WTC11 (cell line): Measurements from ENCODE around the gene TNIP1. TPM values are rescaled to one million over a fixed set of nuclear protein-coding genes. Genes with fewer than 3 reads are reported as not detected.

Experiments
- ATAC-seq: fragments of 200-7000 bp; cut with Tn5 transposase; 2 replicates; pipeline ENCODE4 v1.10.0; 2021; ENCODE audit warnings: mild to moderate bottlenecking, moderate library complexity
- CTCF ChIA-PET: fragments of 300-600 bp; sonication (Branson Sonifier 250); formaldehyde crosslinking; loops from one replicate; lab custom pipeline; 2021; ENCODE audit warnings: antibody characterized with exemption; lab: Charles Lee
- POLR2A ChIA-PET: fragments of 350-600 bp; sonication (Branson Sonifier 250); formaldehyde crosslinking; loops from one replicate; lab custom pipeline; 2021; ENCODE audit warnings: antibody characterized with exemption; lab: Charles Lee
- DNase-seq: peaks from one replicate; pipeline ENCODE4 v3.0.0; 2021; ENCODE audit warnings: low spot score
- H3K27ac Mint-ChIP-seq: 2 replicates; pipeline ENCODE4 v1.8.0; 2021; ENCODE audit warnings: mixed read lengths
- H3K27me3 Mint-ChIP-seq: 2 replicates; pipeline ENCODE4 v1.8.0; 2021; ENCODE audit warnings: low read depth, mild to moderate bottlenecking, moderate library complexity, mixed read lengths
- H3K36me3 Mint-ChIP-seq: 2 replicates; pipeline ENCODE4 v1.8.0; 2021; ENCODE audit warnings: mixed read lengths
- H3K4me1 Mint-ChIP-seq: 2 replicates; pipeline ENCODE4 v1.8.0; 2022; ENCODE audit warnings: mixed read lengths
- H3K4me3 Mint-ChIP-seq: 2 replicates; pipeline ENCODE4 v1.8.0; 2021; ENCODE audit warnings: mild to moderate bottlenecking, moderate library complexity, mixed read lengths
- H3K9me3 Mint-ChIP-seq: 2 replicates; pipeline ENCODE4 v1.8.0; 2021; ENCODE audit warnings: mixed read lengths
- CTCF ChIP-seq: fragments of 200-600 bp; IDR thresholded peaks from 2 replicates; pipeline ENCODE4 v1.8.0; 2022; ENCODE audit warnings: antibody characterized with exemption
- FOXP4 ChIP-seq: sonication (generic); formaldehyde crosslinking; IDR thresholded peaks from 2 replicates; pipeline ENCODE4 v1.8.0; 2022; ENCODE audit warnings: mild to moderate bottlenecking, missing genetic modification reagents
- JUN ChIP-seq: sonication (generic); formaldehyde crosslinking; IDR thresholded peaks from 2 replicates; pipeline ENCODE4 v1.8.0; 2023; ENCODE audit warnings: mild to moderate bottlenecking, missing genetic modification reagents
- NR1H2 ChIP-seq: sonication (generic); formaldehyde crosslinking; IDR thresholded peaks from 2 replicates; pipeline ENCODE4 v1.9.0; 2021; ENCODE audit warnings: mild to moderate bottlenecking, moderate library complexity, missing genetic modification reagents
- RORB ChIP-seq: fragments of 250-450 bp; sonication (Bioruptor Pico); IDR thresholded peaks from 2 replicates; pipeline ENCODE4 v1.9.0; 2021; ENCODE audit warnings: mild to moderate bottlenecking
- SP1 ChIP-seq: sonication (generic); formaldehyde crosslinking; conservative IDR thresholded peaks from 2 replicates; pipeline ENCODE4 v1.8.1; 2022; ENCODE audit warnings: missing genetic modification reagents
- USF2 ChIP-seq: sonication (generic); formaldehyde crosslinking; IDR thresholded peaks from 2 replicates; pipeline ENCODE4 v1.8.1; 2023; ENCODE audit warnings: mild to moderate bottlenecking, missing genetic modification reagents, moderate library complexity
- ZNF121 ChIP-seq: sonication (generic); formaldehyde crosslinking; IDR thresholded peaks from 2 replicates; pipeline ENCODE4 v1.8.0; 2023; ENCODE audit warnings: missing genetic modification reagents
- ZNF138 ChIP-seq: sonication (generic); formaldehyde crosslinking; conservative IDR thresholded peaks from 2 replicates; pipeline ENCODE4 v1.8.1; 2022; ENCODE audit warnings: mild to moderate bottlenecking, moderate library complexity, missing genetic modification reagents
- ZNF532 ChIP-seq: fragments of 250-450 bp; sonication (Bioruptor Pico); IDR thresholded peaks from 2 replicates; pipeline ENCODE4 v1.9.0; 2021; ENCODE audit warnings: mild to moderate bottlenecking, borderline replicate concordance
- total RNA-seq: library from RNA; stranded (reverse); gene quantifications from 3 replicates; pipeline ENCODE4 v1.2.3, GENCODE V29; 2021
- TF ChIP-seq, protein P1 (sequence below): sonication (generic); formaldehyde crosslinking; IDR thresholded peaks from 2 replicates; pipeline ENCODE4 v1.8.1; 2023; ENCODE audit warnings: mild to moderate bottlenecking, moderate library complexity, missing genetic modification reagents
- TF ChIP-seq, protein P2 (sequence below): sonication (generic); formaldehyde crosslinking; IDR thresholded peaks from 2 replicates; pipeline ENCODE4 v1.8.0; 2022; ENCODE audit warnings: mild to moderate bottlenecking, missing genetic modification reagents
- TF ChIP-seq, protein P3 (sequence below): sonication (generic); formaldehyde crosslinking; IDR thresholded peaks from 2 replicates; pipeline ENCODE4 v1.8.1; 2022; ENCODE audit warnings: missing genetic modification reagents, borderline replicate concordance

Gene TNIP1
- total RNA-seq, 1 experiment from 2014 or later: 41.1 TPM

GRCh38 chr5:151078490-151079262 is 2.2 kb downstream of the TNIP1 start:
- CTCF ChIA-PET: interaction anchor here (1.2 to 6.1 kb wide), 2 partner anchors 27 to 37 kb away, joined by 3 to 45 read pairs; no protein-coding TSS in a partner anchor
- POLR2A ChIA-PET: no interaction called here
- Mint-ChIP-seq H3K36me3 (no peaks in the 10 kb centered on the region), H3K4me1 (peaks cover 29% of the 10 kb centered on the region), H3K27ac (no peak overlapping the region), H3K27me3 (no peaks in the 10 kb centered on the region), H3K4me3 (peak overlapping the region; percentile 83), H3K9me3 (no peaks in the 10 kb centered on the region)
- ATAC-seq: no peak
- no peak for DNase-seq
- TF ChIP-seq JUN (no peak), SP1 (no peak), ZNF138 (CRISPR knock-in tag) (no peak), RORB (CRISPR knock-in tag) (no peak), FOXP4 (CRISPR knock-in tag) (no peak), ZNF532 (CRISPR knock-in tag) (no peak), NR1H2 (CRISPR knock-in tag) (no peak), ZNF121 (CRISPR knock-in tag) (no peak), USF2 (no peak), CTCF (no peak)
- TF ChIP-seq, protein P1, sequence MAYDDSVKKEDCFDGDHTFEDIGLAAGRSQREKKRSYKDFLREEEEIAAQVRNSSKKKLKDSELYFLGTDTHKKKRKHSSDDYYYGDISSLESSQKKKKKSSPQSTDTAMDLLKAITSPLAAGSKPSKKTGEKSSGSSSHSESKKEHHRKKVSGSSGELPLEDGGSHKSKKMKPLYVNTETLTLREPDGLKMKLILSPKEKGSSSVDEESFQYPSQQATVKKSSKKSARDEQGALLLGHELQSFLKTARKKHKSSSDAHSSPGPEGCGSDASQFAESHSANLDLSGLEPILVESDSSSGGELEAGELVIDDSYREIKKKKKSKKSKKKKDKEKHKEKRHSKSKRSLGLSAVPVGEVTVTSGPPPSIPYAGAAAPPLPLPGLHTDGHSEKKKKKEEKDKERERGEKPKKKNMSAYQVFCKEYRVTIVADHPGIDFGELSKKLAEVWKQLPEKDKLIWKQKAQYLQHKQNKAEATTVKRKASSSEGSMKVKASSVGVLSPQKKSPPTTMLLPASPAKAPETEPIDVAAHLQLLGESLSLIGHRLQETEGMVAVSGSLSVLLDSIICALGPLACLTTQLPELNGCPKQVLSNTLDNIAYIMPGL (CRISPR knock-in tag): no peak

DNA sequence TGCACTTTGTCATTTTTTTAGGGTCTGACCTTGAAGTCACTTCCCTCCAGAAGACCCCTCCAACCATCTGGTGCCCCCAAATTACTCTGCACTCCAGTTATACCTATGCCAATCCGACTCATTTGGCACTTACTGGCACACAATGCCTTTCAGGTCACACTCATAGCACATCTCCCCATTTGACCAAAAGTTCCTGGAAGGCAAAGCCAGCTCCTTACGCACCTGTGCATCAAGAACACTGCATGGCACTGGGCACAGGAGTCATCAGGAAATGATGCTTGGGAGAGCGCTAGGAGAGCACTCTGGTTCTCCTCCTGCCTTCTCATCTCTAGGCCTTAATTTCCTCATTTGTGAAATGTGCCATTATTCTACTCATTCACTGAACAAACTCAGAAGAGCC is 2.9 kb downstream of the TNIP1 start:
- no peaks in the 10 kb centered on the region for H3K27me3 Mint-ChIP-seq
- H3K36me3 Mint-ChIP-seq: no peaks in the 10 kb centered on the region
- DNase-seq (no peak), ATAC-seq (no peak)
- H3K9me3 Mint-ChIP-seq: no peaks in the 10 kb centered on the region
- H3K4me1 Mint-ChIP-seq: peaks cover 29% of the 10 kb centered on the region
- peak overlapping the region; percentile 49; the same call in 1 of the 2 replicates for H3K27ac Mint-ChIP-seq
- POLR2A ChIA-PET: no interaction called here
- no peak overlapping the region for H3K4me3 Mint-ChIP-seq
- CTCF ChIA-PET: interaction anchor here (6.1 kb wide), 1 partner anchor 37 kb away, joined by 45 read pairs; no protein-coding TSS in a partner anchor
- TF ChIP-seq, protein P2, sequence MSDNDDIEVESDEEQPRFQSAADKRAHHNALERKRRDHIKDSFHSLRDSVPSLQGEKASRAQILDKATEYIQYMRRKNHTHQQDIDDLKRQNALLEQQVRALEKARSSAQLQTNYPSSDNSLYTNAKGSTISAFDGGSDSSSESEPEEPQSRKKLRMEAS (CRISPR knock-in tag): no peak
- TF ChIP-seq, protein P3, sequence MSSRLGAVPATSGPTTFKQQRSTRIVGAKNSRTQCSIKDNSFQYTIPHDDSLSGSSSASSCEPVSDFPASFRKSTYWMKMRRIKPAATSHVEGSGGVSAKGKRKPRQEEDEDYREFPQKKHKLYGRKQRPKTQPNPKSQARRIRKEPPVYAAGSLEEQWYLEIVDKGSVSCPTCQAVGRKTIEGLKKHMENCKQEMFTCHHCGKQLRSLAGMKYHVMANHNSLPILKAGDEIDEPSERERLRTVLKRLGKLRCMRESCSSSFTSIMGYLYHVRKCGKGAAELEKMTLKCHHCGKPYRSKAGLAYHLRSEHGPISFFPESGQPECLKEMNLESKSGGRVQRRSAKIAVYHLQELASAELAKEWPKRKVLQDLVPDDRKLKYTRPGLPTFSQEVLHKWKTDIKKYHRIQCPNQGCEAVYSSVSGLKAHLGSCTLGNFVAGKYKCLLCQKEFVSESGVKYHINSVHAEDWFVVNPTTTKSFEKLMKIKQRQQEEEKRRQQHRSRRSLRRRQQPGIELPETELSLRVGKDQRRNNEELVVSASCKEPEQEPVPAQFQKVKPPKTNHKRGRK: no peak
- TF ChIP-seq CTCF (no peak), ZNF532 (CRISPR knock-in tag) (no peak)
